Liver (tissue), 9 donors: ENCODE results near the gene RAB11FIP3. TPM values are rescaled to one million over a fixed set of nuclear protein-coding genes. Genes with fewer than 3 reads are reported as not detected.
A peak's percentile ranks its signal among the peaks of the same experiment; 100 is the strongest.

Experiments
- DNase-seq: peaks from one replicate; pipeline ENCODE4 v3.0.0-alpha.2; 2017; ENCODE audit warnings: low spot score
- H3K27ac ChIP-seq, 2 donors: one replicate each; pipeline ENCODE4 v1.7.0; 2013; ENCODE audit warnings: inconsistent platforms in 2 of 2, low read length in 2 of 2, control low read depth in 1 of 2, low read depth in 1 of 2, mild to moderate bottlenecking in 1 of 2
- H3K27me3 ChIP-seq, 4 donors: one replicate each; pipeline versions ENCODE4 v1.6.1 to v1.7.0; 2013; ENCODE audit warnings: low read length in 3 of 4, inconsistent platforms in 1 of 4, mild to moderate bottlenecking in 1 of 4, moderate library complexity in 1 of 4; ENCODE audit not compliant: control insufficient read depth in 4 of 4, insufficient read depth in 4 of 4
- H3K36me3 ChIP-seq, 4 donors: one replicate each; pipeline versions ENCODE4 v1.6.1 to v1.7.0; 2013; ENCODE audit warnings: low read length in 3 of 4, mild to moderate bottlenecking in 3 of 4, low read depth in 1 of 4, moderate library complexity in 1 of 4; ENCODE audit not compliant: control insufficient read depth in 4 of 4, insufficient read depth in 3 of 4
- H3K4me1 ChIP-seq, 4 donors: one replicate each; pipeline versions ENCODE4 v1.6.1 to v1.7.0; 2013; ENCODE audit warnings: low read length in 3 of 4, mild to moderate bottlenecking in 3 of 4, moderate library complexity in 1 of 4; ENCODE audit not compliant: control insufficient read depth in 4 of 4, insufficient read depth in 4 of 4
- H3K4me3 ChIP-seq, 3 donors: one replicate each; pipeline versions ENCODE4 v1.6.1 to v1.7.0; 2013; ENCODE audit warnings: low read length in 3 of 3, control low read depth in 1 of 3, low read depth in 1 of 3, mild to moderate bottlenecking in 1 of 3
- H3K9ac ChIP-seq, 2 donors: one replicate each; pipeline ENCODE4 v1.7.0; 2013; ENCODE audit warnings: low read length in 2 of 2, mild to moderate bottlenecking in 2 of 2, moderate library complexity in 2 of 2, control low read depth in 1 of 2, low read depth in 1 of 2
- H3K9me3 ChIP-seq, 4 donors: one replicate each; pipeline versions ENCODE4 v1.6.1 to v1.7.0; 2013; ENCODE audit warnings: low read length in 3 of 4; ENCODE audit not compliant: control insufficient read depth in 4 of 4
- ATF3 ChIP-seq: IDR thresholded peaks from 2 replicates; pipeline ENCODE4 v1.6.1; 2016; ENCODE audit warnings: antibody characterized with exemption
- CTCF ChIP-seq: fragments of 150-350 bp; IDR thresholded peaks from 2 replicates; pipeline ENCODE4 v1.5.1; 2017; ENCODE audit warnings: improper control_type of control experiment, low read depth, low read length; ENCODE audit not compliant: missing input control
- GABPA ChIP-seq, 2 donors: IDR thresholded peaks in 1 of 2; conservative IDR thresholded peaks in 1 of 2; 2 replicates each; pipeline ENCODE4 v1.6.1; 2016; ENCODE audit warnings: antibody characterized with exemption in 2 of 2, mild to moderate bottlenecking in 1 of 2, moderate library complexity in 1 of 2
- HNF4G ChIP-seq: IDR thresholded peaks from 2 replicates; pipeline ENCODE4 v1.6.1; 2016; ENCODE audit warnings: antibody characterized with exemption
- MAX ChIP-seq: IDR thresholded peaks from 2 replicates; pipeline ENCODE4 v1.6.1; 2016; ENCODE audit warnings: antibody characterized with exemption
- ZBTB33 ChIP-seq: IDR thresholded peaks from 2 replicates; pipeline ENCODE4 v1.6.1; 2016; ENCODE audit warnings: antibody characterized with exemption
- WGBS: extraction: QIAGEN DNeasy Blood & Tissue Kit; methylation state at CpG from one replicate; pipeline ENCODE4 v1.1.7; 2013; 5-methylcytosine and 5-hydroxymethylcytosine counted together
- polyA plus RNA-seq, 2 donors: library from polyadenylated mRNA; stranded (reverse) in 1 of 2; unstranded in 1 of 2; fragments of 200-250 nt in 1 of 2; fragments of >200 nt in 1 of 2; fragmentation: Nextera tagmentation in 1 of 2; extraction: Ambion mirVana in 1 of 2; gene quantifications; one replicate each; pipeline versions ENCODE4 v1.2.1 to v1.2.3, GENCODE V29; 2013 to 2015
- total RNA-seq, 2 donors: library from RNA; depleted of rRNA; stranded (reverse); fragments of >200 nt; gene quantifications; one replicate each; pipeline ENCODE4 v1.2.3, GENCODE V29; 2014
- donor health status: healthy.
- donor health status: healthy.
- donor health status: healthy.
- donor health status: healthy.
- donor health status: healthy.

The RAB11FIP3 gene
- total and polyA plus RNA-seq, 4 donors, result 3.5 to 29.4 (median 15.7) TPM

GRCh38 chr16:525123-525519 is 99.7 kb downstream of the RAB11FIP3 start (continued):
- no peak for TF ChIP-seq CTCF

GRCh38 chr16:525520-526180 is 100.2 kb downstream of the RAB11FIP3 start:
- H3K9ac ChIP-seq, result no peak overlapping the region
- H3K4me3 ChIP-seq, result peak overlapping the region in 2 of 3 donors; percentile 49 to 89
- H3K4me1 ChIP-seq, result peaks cover 14 to 40% (median 34%) of the 10 kb centered on the region in 4 donors
- WGBS, result 82% methylated on average over 13 of the region's 13 CpGs
- H3K27me3 ChIP-seq, result no peaks in the 10 kb centered on the region
- H3K36me3 ChIP-seq, result peaks cover 0 to 3% (median under 1%) of the 10 kb centered on the region in 4 donors
- H3K9me3 ChIP-seq, result no peaks in the 10 kb centered on the region
- TF ChIP-seq ZBTB33 (no peak), CTCF (peak; percentile 2)
- H3K27ac ChIP-seq, result peak overlapping the region; percentile 95 to 98
- no peak for DNase-seq

GRCh38 chr16:526181-527014 is 100.9 kb downstream of the RAB11FIP3 start:
- Histone ChIP-seq H3K9ac (peak overlapping the region; percentile 36 to 84), H3K4me3 (peak overlapping the region; percentile 49 to 89 (median 64)), H3K36me3 (no peaks in the 10 kb centered on the region), H3K27ac (peak overlapping the region; percentile 95 to 98), H3K4me1 (peaks cover 14 to 42% (median 34%) of the 10 kb centered on the region in 4 donors), H3K27me3 (no peaks in the 10 kb centered on the region), H3K9me3 (no peaks in the 10 kb centered on the region)
- peak; percentile 61 for DNase-seq
- TF ChIP-seq GABPA (IDR thresholded peaks at IDR 0.05 in 1 of 2, conservative IDR thresholded peaks at IDR 0.05 in 1 of 2) (no peak), MAX (no peak), CTCF (no peak), HNF4G (no peak), ATF3 (no peak)
- WGBS, result 11% methylated on average over 26 of the region's 26 CpGs
